PFSK-1 (cell line): ENCODE measurements around the gene GKN1.

ENCODE experiments used
- FOXP2 ChIP-seq: optimal IDR thresholded peaks from 2 replicates; pipeline ENCODE3; 2011; ENCODE audit warnings: borderline replicate concordance, control low read depth, inconsistent platforms; ENCODE audit not compliant: insufficient read depth; ENCODE audit errors: extremely low read length, extremely low read depth
- POLR2AphosphoS5 ChIP-seq: IDR thresholded peaks from 2 replicates; pipeline ENCODE4 v1.6.1; 2012; ENCODE audit warnings: low read depth, mild to moderate bottlenecking, control low read depth, low read length, moderate library complexity
- SIN3A ChIP-seq: IDR thresholded peaks from 2 replicates; pipeline ENCODE4 v1.6.1; 2012; ENCODE audit warnings: mild to moderate bottlenecking, low read length, moderate library complexity, borderline replicate concordance; ENCODE audit not compliant: insufficient read depth
- TAF1 ChIP-seq: IDR thresholded peaks from 2 replicates; pipeline ENCODE4 v1.6.1; 2012; ENCODE audit warnings: low read length, control low read depth, borderline replicate concordance; ENCODE audit not compliant: insufficient read depth
- TF ChIP-seq, protein P1 (sequence below), 2 experiments: IDR thresholded peaks; 2 replicates each; pipeline versions ENCODE4 v1.6.1 to v1.8.0; 2011 to 2012; ENCODE audit warnings: low read depth in 2 of 2, low read length in 2 of 2, control low read depth in 1 of 2, inconsistent platforms in 1 of 2, mild to moderate bottlenecking in 1 of 2, moderate library complexity in 1 of 2; ENCODE audit not compliant: insufficient read depth in 1 of 2

Gene GKN1

DNA sequence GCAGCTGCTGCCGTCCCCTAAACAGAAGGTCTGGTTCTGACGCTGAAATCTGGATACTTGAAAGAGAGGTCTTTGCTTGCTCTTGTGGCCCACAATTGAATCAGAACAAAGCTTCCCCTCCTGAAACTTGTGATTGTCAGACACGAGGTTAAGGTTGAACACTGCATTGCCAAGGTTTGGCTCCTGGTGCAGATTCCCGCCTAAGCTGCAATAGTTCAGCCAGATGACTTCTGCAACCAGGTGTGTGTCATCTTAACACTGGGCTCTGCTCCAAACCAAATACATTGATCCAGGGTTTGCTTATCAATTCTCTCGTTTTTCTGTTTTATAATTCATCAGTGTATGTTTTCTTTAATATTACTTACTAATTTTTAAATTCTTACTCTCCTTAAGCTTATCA is 14.6 kb downstream of the GKN1 start:
- TF ChIP-seq, protein P1, sequence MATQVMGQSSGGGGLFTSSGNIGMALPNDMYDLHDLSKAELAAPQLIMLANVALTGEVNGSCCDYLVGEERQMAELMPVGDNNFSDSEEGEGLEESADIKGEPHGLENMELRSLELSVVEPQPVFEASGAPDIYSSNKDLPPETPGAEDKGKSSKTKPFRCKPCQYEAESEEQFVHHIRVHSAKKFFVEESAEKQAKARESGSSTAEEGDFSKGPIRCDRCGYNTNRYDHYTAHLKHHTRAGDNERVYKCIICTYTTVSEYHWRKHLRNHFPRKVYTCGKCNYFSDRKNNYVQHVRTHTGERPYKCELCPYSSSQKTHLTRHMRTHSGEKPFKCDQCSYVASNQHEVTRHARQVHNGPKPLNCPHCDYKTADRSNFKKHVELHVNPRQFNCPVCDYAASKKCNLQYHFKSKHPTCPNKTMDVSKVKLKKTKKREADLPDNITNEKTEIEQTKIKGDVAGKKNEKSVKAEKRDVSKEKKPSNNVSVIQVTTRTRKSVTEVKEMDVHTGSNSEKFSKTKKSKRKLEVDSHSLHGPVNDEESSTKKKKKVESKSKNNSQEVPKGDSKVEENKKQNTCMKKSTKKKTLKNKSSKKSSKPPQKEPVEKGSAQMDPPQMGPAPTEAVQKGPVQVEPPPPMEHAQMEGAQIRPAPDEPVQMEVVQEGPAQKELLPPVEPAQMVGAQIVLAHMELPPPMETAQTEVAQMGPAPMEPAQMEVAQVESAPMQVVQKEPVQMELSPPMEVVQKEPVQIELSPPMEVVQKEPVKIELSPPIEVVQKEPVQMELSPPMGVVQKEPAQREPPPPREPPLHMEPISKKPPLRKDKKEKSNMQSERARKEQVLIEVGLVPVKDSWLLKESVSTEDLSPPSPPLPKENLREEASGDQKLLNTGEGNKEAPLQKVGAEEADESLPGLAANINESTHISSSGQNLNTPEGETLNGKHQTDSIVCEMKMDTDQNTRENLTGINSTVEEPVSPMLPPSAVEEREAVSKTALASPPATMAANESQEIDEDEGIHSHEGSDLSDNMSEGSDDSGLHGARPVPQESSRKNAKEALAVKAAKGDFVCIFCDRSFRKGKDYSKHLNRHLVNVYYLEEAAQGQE (IDR thresholded peaks at IDR 0.05; ENCODE audit: insufficient read depth in 1 of 2, low read depth in 2 of 2, low read length in 2 of 2): no peak

DNA sequence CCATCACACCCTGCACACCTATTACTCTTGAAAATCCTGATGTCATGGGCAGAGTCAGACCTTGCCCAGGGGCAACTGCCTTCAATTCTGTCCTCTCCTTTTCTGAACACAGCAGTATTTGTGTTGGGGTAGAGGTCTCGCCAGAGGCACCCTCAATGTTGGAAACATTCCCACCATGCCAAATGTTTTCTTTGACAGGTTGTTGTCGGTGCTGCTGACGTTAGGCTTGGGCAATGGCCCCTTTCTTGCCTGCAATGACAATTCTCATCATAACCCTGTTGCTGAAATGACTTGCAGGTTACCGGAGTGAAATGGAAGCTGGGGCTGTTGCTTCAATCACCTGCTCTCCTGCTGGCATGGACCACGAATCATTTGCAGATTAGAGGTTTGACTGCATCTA is 17.9 kb downstream of the GKN1 start:
- TF ChIP-seq FOXP2: no peak
- TF ChIP-seq TAF1: no peak
- no peak for TF ChIP-seq SIN3A
- no peak for TF ChIP-seq POLR2AphosphoS5
- TF ChIP-seq, protein P1 (IDR thresholded peaks at IDR 0.05; ENCODE audit: insufficient read depth in 1 of 2, low read depth in 2 of 2, low read length in 2 of 2): no peak

DNA sequence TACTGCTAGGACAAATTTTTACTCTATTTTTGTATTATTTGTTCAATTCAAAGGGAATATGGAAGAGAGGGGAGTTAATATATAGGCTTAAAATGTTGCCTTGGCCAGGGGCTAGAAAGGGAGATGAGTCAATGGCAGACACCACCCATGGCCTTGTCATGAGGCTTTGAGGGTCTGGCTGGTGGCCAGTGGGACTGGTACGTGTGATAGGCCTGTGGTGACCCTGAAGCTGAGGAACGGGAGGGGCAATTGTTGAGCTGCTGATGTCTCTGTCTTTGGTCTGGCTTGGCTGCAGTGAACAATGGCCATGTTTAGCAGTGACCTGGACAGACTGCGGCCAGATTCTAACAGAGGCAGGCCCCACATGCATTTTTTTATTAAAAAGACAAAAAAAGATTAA is 18.5 kb downstream of the GKN1 start:
- TF ChIP-seq POLR2AphosphoS5 (no peak), FOXP2 (no peak)
- TF ChIP-seq, protein P1 (IDR thresholded peaks at IDR 0.05; ENCODE audit: insufficient read depth in 1 of 2, low read depth in 2 of 2, low read length in 2 of 2): no peak

DNA sequence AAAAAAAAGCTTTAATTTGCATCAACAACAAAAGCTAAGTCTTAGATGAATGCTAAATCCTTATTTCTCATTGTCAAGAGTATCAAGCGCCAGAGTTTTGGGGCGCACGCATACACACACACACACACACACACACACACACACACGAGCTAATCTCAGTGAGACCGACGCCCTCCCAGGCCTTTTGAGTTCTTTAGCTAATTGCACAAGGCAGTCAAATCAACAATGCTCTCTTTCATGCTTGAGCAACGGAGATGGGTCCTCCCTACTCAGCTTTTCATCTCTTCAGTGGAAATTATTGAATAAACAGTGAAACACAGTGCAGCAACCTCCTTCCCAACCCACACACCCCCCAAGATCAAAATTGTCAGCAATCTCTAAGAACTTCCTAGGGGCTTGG is 19.2 kb downstream of the GKN1 start:
- TF ChIP-seq FOXP2: no peak
- TF ChIP-seq SIN3A: no peak
- no peak for TF ChIP-seq TAF1
- TF ChIP-seq POLR2AphosphoS5: no peak
- TF ChIP-seq, protein P1 (IDR thresholded peaks at IDR 0.05; ENCODE audit: insufficient read depth in 1 of 2, low read depth in 2 of 2, low read length in 2 of 2): no peak

DNA sequence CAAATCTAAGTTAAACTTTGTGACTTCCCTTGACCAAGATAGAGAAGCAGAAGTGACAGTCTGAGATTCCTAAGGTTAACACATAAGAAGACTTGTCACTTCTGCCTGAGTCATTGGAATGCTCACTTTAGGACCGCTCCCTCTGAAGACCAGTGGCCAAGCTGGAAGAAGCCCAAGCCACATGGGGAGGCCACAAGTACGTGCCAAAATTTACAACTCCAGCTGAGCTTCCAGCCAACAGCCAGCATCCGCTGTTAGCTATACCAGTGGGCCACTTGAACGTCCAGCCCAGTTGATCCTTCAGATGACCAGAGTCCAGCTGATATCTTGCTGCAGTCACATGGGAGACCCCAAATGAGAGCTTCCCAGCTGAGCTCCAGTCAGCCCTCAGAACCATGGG is 20.4 kb downstream of the GKN1 start:
- TF ChIP-seq POLR2AphosphoS5: no peak
- no peak for TF ChIP-seq FOXP2
- TF ChIP-seq, protein P1 (IDR thresholded peaks at IDR 0.05; ENCODE audit: insufficient read depth in 1 of 2, low read depth in 2 of 2, low read length in 2 of 2): no peak
- no peak for TF ChIP-seq SIN3A
- no peak for TF ChIP-seq TAF1
